ENCODE results near the gene TMEM31.

DNA sequence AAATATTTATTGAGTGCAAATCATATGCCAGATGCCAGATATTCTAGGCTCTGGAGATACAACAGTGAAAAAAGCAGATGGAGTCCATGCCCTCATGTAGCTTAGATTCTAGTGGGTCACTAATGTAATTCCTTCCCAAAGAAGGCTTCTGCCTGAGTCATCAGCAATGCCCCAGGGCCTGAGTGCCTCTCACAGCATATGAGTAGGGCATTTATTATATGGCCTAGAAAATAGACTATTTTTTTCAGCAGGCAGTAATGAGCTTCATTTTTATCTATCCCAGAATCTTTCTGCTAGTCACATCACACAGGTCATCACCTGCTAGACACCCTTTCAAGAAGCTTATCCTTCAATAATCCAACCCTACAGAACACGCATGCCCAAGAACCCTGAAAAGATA lies 22.3 kb downstream of the TMEM31 start:
- no peak for TF ChIP-seq EZH2 (IDR thresholded peaks at IDR 0.05; ENCODE audit: low read depth)
- TF ChIP-seq, protein P1, sequence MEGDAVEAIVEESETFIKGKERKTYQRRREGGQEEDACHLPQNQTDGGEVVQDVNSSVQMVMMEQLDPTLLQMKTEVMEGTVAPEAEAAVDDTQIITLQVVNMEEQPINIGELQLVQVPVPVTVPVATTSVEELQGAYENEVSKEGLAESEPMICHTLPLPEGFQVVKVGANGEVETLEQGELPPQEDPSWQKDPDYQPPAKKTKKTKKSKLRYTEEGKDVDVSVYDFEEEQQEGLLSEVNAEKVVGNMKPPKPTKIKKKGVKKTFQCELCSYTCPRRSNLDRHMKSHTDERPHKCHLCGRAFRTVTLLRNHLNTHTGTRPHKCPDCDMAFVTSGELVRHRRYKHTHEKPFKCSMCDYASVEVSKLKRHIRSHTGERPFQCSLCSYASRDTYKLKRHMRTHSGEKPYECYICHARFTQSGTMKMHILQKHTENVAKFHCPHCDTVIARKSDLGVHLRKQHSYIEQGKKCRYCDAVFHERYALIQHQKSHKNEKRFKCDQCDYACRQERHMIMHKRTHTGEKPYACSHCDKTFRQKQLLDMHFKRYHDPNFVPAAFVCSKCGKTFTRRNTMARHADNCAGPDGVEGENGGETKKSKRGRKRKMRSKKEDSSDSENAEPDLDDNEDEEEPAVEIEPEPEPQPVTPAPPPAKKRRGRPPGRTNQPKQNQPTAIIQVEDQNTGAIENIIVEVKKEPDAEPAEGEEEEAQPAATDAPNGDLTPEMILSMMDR (conservative IDR thresholded peaks at IDR 0.05) = no peak

Measured in PC-9 (cell line).